Mesothelial cell of epicardium (in vitro differentiated cells): ENCODE measurements around the gene TARS3. TPM values are rescaled to one million over a fixed set of nuclear protein-coding genes. Genes with fewer than 3 reads are reported as not detected.

Experiments used
- DNase-seq, 2 experiments: peaks; one replicate each; pipeline ENCODE4 v3.0.0; 2021; ENCODE audit warnings: low spot score in 2 of 2; ENCODE audit not compliant: unreplicated experiment in 2 of 2
- H3K27ac Mint-ChIP-seq: 2 replicates; pipeline ENCODE4 v1.8.0; 2021; ENCODE audit warnings: mixed read lengths
- H3K27me3 Mint-ChIP-seq: 2 replicates; pipeline ENCODE4 v1.8.0; 2021; ENCODE audit warnings: low read depth, mixed read lengths
- H3K36me3 Mint-ChIP-seq: 2 replicates; pipeline ENCODE4 v1.8.0; 2021; ENCODE audit warnings: mixed read lengths
- H3K4me1 Mint-ChIP-seq: 2 replicates; pipeline ENCODE4 v1.8.0; 2021; ENCODE audit warnings: mixed read lengths
- H3K4me3 Mint-ChIP-seq: 2 replicates; pipeline ENCODE4 v1.8.0; 2021; ENCODE audit warnings: mild to moderate bottlenecking, moderate library complexity, mixed read lengths
- H3K9me3 Mint-ChIP-seq: 2 replicates; pipeline ENCODE4 v1.8.0; 2021; ENCODE audit warnings: mixed read lengths
- total RNA-seq: library from RNA; stranded (reverse); gene quantifications from 3 replicates; pipeline ENCODE4 v1.2.1, GENCODE V29; 2021
- TF ChIP-seq, protein P1 (sequence below): fragments of 200-600 bp; sonication (generic); IDR thresholded peaks from one replicate; pipeline ENCODE4 v1.5.0; 2021; ENCODE audit warnings: antibody characterized with exemption; ENCODE audit not compliant: unreplicated experiment

TARS3 gene
- total RNA-seq, 1 donor from 2014 or later, result 22.4 TPM

- TF ChIP-seq, protein P1, sequence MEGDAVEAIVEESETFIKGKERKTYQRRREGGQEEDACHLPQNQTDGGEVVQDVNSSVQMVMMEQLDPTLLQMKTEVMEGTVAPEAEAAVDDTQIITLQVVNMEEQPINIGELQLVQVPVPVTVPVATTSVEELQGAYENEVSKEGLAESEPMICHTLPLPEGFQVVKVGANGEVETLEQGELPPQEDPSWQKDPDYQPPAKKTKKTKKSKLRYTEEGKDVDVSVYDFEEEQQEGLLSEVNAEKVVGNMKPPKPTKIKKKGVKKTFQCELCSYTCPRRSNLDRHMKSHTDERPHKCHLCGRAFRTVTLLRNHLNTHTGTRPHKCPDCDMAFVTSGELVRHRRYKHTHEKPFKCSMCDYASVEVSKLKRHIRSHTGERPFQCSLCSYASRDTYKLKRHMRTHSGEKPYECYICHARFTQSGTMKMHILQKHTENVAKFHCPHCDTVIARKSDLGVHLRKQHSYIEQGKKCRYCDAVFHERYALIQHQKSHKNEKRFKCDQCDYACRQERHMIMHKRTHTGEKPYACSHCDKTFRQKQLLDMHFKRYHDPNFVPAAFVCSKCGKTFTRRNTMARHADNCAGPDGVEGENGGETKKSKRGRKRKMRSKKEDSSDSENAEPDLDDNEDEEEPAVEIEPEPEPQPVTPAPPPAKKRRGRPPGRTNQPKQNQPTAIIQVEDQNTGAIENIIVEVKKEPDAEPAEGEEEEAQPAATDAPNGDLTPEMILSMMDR, result no peak
- Mint-ChIP-seq H3K36me3 (peaks cover 43% of the 10 kb centered on the region), H3K4me1 (peaks cover 2% of the 10 kb centered on the region), H3K9me3 (peaks cover 4% of the 10 kb centered on the region), H3K27ac (no peak overlapping the region), H3K4me3 (no peak overlapping the region), H3K27me3 (no peaks in the 10 kb centered on the region)
- DNase-seq, result no peak
Measured at GRCh38 chr15:101692801-101693598, 31.3 kb downstream of the TARS3 start.

DNA sequence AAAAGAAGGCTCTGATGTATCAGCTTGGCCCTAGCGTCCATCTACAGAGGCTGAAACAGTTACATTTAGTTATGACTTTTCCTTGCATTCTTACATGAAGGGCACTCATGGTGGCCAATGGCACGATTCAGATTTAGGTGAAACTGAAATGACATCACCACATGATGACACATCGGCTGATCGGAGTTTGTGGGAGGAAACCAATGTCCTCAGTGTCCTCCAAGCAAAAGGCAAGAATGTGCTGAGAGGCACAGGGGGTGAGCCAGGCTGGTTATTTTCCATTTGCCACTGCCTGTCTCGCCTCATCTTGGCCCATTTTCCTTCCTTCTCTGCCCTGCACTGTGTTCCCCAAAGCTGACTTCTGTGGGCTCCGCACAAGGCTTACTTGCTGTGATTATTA lies 34.4 kb downstream of the TARS3 start:
- TF ChIP-seq, protein P1, result no peak
- Mint-ChIP-seq H3K27ac (no peak overlapping the region), H3K9me3 (no peaks in the 10 kb centered on the region), H3K36me3 (peaks cover 31% of the 10 kb centered on the region), H3K27me3 (no peaks in the 10 kb centered on the region), H3K4me1 (peaks cover 2% of the 10 kb centered on the region), H3K4me3 (no peak overlapping the region)
- no peak for DNase-seq

DNA sequence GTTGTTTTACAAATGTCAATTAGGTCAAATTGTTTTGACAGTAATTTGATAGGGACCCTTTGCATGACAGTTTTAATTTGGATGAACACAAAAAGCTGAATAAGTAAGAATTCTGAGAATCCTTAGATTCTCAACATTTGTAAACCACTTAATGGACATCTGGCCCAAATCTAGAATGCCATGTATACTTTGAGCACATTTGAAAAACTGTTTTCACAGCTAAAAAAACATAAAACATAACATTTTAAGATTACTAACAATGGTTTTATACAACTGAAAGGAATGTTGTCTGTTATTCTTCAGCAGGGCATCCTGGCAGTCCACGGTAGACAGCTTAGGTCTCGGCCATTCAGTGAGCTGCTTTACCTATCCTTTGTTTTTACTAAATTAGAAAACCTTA lies 37.6 kb downstream of the TARS3 start:
- Mint-ChIP-seq H3K9me3 (no peaks in the 10 kb centered on the region), H3K27me3 (no peaks in the 10 kb centered on the region), H3K4me1 (no peaks in the 10 kb centered on the region), H3K36me3 (peaks cover 41% of the 10 kb centered on the region), H3K4me3 (no peak overlapping the region), H3K27ac (no peak overlapping the region)
- no peak for DNase-seq
- TF ChIP-seq, protein P1, result no peak

DNA sequence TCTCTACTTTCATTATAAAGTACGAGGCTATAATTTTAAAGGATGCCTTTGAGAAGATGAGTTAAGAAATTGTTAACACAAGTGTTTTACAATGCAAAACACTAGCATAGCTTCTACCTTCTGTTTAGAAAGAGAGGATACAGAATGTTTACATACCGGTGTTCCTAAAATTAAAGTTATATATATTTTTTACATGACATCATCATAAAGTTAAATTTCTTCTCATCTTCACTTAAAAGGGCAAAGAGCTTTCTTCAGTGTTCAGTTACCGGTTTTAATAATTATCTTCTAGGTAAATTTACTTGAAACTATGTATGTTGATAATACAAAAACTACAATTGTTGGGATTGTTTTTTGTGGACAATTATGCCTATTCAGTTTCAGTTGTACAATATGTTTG lies 39.4 kb downstream of the TARS3 start:
- H3K27ac Mint-ChIP-seq, result no peak overlapping the region
- no peaks in the 10 kb centered on the region for H3K4me1 Mint-ChIP-seq
- H3K4me3 Mint-ChIP-seq, result no peak overlapping the region
- DNase-seq, result no peak
- TF ChIP-seq, protein P1, result no peak
- no peaks in the 10 kb centered on the region for H3K27me3 Mint-ChIP-seq
- no peaks in the 10 kb centered on the region for H3K9me3 Mint-ChIP-seq
- peaks cover 55% of the 10 kb centered on the region for H3K36me3 Mint-ChIP-seq

DNA sequence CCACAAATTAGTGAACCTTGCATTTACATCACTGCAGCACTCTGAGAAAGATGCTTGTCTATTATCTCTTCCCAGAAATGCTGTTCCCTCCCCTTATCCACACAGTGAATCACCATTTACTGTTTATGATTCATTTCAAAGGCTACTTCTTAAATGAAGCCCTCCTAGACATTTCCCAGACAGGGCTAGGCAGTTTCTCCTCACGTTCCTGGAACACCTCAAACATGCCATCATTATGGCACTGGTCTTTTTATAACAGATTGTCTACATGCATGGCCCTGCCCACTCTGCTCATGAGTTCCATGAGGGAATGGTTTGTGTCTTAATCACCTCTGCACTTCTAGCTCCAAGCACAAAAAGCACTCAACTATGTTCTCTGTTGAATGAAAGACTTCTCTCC lies 39.9 kb downstream of the TARS3 start:
- Mint-ChIP-seq H3K9me3 (peaks cover 1% of the 10 kb centered on the region), H3K4me3 (no peak overlapping the region), H3K27ac (no peak overlapping the region), H3K4me1 (no peaks in the 10 kb centered on the region), H3K36me3 (peaks cover 58% of the 10 kb centered on the region), H3K27me3 (no peaks in the 10 kb centered on the region)
- TF ChIP-seq, protein P1, result no peak
- DNase-seq, result no peak
